Suprapubic skin (tissue), 4 donors: ENCODE data around the gene REN.

Source experiments
- CTCF ChIP-seq, 2 donors: fragments of 200-600 bp in 1 of 2; fragments of 450-650 bp in 1 of 2; sonication (generic) in 1 of 2; IDR thresholded peaks; one replicate each; pipeline ENCODE4 v1.5.1; 2016 to 2019; ENCODE audit warnings: antibody characterized with exemption in 2 of 2, mild to moderate bottlenecking in 1 of 2, moderate library complexity in 1 of 2
- POLR2A ChIP-seq, 2 donors: fragments of 450-650 bp; IDR thresholded peaks; one replicate each; pipeline ENCODE4 v1.6.1; 2017; ENCODE audit warnings: antibody characterized with exemption in 2 of 2, mild to moderate bottlenecking in 2 of 2, moderate library complexity in 2 of 2
- POLR2AphosphoS5 ChIP-seq, 3 donors: sonication (generic); formaldehyde crosslinking; IDR thresholded peaks; one replicate each; pipeline ENCODE4 v1.6.1; 2017; ENCODE audit warnings: antibody characterized with exemption in 3 of 3

GRCh38 chr1:204149107-204149506, 17.0 kb downstream of the REN start:
- no peak for TF ChIP-seq POLR2A (IDR thresholded peaks at IDR 0.05)
- no peak for TF ChIP-seq CTCF (IDR thresholded peaks at IDR 0.05)
- TF ChIP-seq POLR2AphosphoS5 (IDR thresholded peaks at IDR 0.05): no peak
